HuH-7 (cell line): ENCODE measurements around the gene ZBTB25.

Experiments
- DNase-seq: peaks from one replicate; pipeline ENCODE4 v3.0.0; 2011; ENCODE audit warnings: low spot score

ZBTB25 gene

DNA sequence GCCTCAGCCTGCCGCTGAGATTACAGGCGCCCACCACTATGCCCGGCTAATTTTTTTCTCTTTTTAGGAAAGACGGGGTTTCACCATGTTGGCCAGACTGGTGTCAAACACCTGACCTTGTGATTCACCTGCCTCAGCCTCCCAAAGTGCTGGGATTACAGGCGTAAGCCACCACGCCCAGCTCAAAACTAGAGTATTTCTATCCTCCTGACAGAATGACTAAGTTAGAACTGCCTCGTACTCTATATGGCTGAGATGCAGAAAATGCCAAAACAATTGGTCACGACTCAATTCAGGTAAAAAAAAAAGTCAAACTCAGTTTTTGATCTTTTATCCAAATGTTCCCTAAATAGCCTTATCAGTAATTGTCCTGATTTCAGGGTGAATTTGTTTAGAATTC is 27.2 kb downstream of the ZBTB25 start:
- DNase-seq = no peak

GRCh38 chr14:64475585-64476273 is 27.9 kb downstream of the ZBTB25 start:
- no peak for DNase-seq

DNA sequence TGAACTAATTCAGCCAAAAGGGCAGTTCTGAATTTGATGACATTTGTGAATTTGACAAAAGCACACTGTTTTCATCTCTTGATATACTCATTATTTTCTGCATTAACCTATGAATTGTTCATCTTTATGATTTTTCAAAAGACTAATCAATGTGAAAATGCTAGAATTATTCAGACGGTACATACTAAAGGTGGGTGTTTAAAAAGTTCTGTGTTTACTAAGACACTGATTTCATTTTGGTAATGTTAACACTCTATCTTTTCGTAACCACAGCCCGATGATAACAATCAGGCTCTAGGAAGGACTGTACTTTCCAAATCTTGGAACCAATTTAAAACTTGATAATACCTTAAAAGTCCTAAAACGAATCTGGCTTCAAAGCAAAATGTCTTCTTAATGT is 28.9 kb downstream of the ZBTB25 start:
- no peak for DNase-seq

DNA sequence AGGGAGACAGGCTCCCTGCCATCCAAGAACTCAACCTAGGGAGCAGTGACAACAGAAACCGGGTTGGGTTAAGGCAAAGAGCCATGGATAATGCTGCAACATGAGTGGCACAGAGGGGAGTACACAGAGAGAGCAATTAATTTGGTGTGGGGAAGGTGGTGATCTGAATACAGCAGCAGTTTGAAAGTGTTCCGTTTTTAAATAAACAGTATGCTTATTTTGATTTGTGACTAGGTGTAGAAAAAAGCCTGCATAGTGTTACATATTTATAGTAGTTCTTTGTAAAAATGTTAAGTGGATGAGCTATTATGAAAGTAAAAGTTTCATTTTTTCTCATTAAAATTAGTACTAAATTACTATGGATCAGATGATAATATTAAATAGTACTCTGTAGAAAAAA is 29.6 kb downstream of the ZBTB25 start:
- DNase-seq = no peak

GRCh38 chr14:64468451-64468850 is 35.2 kb downstream of the ZBTB25 start:
- no peak for DNase-seq

- DNase-seq = no peak
These were observed 36.1 kb downstream of the ZBTB25 start for GRCh38 chr14:64467566-64467965.

DNA sequence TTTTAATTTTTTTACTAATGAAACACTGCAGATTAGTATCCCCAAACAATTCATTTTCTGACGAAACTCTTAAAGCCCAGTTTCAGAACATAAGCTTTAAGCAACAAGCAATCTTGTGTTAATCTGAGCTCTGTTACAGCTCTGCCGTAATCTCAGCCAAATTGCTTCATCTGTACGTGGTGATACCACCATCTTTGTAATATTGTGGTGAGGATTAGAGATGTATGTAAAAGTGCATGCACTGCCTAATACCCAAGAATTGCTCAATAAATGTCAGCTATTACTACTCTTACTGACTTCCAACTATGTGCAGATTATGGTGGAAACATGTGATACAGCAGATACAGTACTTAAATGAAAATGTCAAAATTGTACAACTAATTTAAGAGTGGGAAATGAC is 36.5 kb downstream of the ZBTB25 start:
- DNase-seq = no peak

DNA sequence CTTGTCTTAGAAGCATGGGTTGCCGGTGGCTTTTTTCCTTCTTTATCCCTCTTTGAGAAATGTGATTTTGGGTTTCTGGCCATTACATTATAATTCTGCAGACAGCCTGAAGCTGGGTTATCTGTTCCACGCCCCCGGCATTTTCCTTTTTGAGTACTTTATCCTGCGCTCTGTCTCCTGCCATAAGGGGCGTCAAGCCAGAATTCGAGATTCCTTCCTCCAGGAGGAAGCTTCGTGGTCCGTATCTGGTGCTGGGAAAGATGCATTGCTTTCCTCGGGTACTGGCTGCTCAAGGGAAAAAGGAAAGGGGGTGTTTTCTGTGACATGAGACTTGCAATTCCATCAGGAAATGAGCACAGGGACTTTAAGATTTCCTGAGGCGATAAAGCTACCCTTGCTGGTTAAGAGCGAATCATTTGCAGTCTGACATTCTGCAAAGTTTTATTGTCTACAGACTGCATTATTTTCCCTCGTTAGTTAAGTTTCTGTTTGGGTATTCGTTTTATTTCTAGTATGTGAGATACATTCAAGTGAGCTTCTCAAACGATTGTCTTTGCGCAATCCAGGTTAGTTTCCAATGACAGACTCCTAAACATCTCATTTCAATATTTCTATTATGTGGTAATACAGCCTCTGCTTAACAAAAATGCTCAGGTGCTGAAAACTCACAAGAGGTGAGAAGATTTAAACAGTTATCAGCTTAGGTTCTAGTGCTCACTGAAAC is 37.6 kb downstream of the ZBTB25 start:
- DNase-seq = peak; percentile 20

DNA sequence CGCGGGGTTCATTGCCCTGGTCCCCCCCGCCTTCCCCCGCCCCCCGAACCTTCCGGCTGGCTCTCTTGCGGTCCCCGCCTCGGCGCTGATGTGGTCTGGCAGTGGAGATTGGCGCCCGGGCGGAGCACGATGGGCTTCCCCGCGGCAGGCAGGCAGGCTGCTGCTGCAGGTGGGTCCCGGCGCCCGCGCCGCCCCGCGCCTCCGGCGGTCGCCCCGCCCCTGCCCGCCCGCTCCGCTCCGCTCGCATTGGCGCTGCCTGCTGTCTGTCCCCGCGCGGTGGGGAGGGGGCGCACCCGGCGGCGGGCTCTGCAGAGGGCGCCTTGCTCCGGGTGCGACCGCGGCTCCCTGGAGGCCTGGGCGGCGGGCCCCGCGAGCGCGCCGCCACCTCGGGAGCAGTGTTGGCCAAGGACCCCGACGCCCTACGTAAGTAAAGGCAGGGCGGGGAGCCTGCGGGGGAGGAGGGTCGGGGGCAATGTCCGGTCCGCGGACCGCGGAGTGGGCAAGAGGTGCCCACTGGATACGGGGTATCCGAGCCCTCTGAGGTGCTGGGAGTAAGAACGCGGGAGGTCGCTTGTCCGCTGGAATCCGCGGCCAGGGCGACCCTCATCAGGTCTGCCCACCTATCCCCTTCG is 38.3 kb downstream of the ZBTB25 start, which contains the start of gene AKAP5:
Gene AKAP5 (plus strand): TSS at position 309 of the 632 bp plus-strand sequence. CDS start 2,896 bp downstream, outside the sequence.
- peak; percentile 73 for DNase-seq

GRCh38 chr14:64464651-64465050 is 39.0 kb downstream of the ZBTB25 start:
- DNase-seq = peak; percentile 6

DNA sequence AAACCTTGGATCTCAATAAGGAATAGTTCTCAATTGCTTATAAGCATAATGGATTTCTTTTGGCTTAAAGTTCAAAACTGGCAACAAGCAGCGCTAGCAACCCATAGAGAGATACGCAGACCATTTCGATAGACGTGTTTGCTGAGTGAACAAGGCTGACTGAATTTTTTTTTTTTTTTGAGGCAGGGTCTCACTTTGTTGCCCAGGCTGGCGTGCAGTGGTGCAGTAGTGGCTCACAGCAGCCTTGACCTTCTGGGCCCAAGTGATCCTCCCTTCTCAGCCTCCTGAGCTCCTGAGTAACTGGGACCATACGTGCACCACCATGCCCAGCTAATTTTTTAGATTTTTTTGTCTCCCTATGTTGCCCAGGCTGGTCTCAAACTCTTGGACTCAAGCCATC is 39.8 kb downstream of the ZBTB25 start:
- no peak for DNase-seq

DNA sequence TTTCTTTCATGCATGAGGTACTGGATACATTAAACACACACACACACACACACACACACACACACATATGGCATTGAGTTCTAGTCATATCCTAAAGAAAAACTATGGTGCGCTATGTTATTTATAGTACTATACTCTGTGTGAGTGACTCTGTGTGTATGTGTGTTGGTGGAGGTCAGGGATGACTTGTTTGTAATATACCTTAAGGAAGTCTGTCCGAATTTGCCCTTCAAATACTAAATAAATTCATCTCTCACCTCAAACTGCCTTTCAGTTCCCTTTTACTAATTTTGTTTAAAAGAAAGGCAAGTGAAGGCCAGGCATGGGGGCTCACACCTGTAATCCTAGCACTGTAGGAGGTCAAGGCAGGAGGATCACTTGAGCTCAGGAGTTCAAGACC is 40.4 kb downstream of the ZBTB25 start:
- DNase-seq = no peak

GRCh38 chr14:64461221-64461620 is 42.4 kb downstream of the ZBTB25 start:
- no peak for DNase-seq

DNA sequence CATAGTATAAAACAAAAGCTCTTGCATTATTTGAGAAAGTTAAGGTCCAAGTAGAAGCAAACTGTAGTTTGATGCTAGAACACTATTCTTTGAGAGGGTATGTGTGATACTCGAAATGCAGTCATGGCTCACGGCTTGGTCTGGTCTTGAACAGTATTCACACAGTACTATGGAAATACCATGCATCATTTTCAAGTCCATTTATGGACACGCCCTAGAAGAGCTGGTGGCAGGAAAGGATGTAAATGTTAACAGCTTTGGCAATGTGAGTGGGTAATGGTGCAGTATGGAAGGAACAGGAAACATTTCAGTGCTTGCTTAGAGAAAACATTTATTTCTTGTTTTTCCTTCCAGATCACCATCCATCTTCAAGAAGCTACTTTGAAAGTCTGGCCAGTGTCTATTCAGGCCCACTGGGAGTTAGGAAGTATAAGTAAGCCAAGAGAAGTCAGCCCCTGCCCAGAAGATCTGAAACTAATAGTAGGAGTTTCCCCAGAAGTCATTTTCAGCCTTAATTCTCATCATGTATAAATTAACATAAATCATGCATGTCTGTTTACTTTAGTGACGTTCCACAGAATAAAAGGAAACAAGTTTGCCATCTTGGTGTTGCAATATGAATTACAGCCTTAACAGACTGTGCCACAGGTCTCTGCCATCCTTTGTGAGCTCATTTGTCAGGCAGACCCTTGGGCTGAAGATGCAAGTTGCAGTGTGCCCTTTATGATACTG is 44.1 kb downstream of the ZBTB25 start:
- DNase-seq = no peak

DNA sequence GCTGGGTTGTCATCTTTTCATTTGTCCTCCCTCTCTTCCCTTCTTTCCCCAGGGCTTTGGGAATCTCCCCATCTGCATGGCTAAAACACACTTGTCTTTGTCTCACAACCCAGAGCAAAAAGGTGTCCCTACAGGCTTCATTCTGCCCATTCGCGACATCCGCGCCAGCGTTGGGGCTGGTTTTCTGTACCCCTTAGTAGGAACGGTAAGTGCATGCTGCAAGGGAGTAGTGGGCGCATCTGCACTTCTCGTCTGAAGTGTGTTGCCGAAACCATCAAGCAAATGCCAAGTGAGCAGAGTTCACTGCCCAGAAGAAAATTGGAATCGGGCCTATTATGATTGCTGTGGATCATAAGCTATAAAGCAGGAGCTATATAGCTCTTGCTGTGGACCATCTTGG is 49.0 kb downstream of the ZBTB25 start:
- DNase-seq = no peak

DNA sequence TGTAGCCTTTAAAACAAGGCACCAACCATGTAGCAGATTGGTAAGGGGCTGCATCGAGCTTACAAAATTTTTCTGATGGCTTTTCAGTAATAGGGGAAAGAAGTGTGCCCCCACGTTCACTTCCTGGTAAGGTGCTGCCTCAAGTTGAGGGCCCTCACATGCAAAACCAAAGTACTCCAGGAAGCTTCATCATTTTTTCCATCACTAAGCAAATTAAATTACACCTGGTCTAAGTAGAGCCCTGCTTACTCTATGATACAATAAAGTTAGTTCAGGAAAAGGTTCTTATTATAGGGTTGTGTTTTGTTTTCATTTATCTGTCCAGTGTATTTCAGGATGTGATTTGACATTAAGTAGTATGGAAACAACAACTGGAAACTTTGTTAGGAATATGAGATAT is 53.4 kb downstream of the ZBTB25 start:
- DNase-seq = no peak

- DNase-seq = no peak
These were observed 55.6 kb downstream of the ZBTB25 start for GRCh38 chr14:64447876-64448670.

DNA sequence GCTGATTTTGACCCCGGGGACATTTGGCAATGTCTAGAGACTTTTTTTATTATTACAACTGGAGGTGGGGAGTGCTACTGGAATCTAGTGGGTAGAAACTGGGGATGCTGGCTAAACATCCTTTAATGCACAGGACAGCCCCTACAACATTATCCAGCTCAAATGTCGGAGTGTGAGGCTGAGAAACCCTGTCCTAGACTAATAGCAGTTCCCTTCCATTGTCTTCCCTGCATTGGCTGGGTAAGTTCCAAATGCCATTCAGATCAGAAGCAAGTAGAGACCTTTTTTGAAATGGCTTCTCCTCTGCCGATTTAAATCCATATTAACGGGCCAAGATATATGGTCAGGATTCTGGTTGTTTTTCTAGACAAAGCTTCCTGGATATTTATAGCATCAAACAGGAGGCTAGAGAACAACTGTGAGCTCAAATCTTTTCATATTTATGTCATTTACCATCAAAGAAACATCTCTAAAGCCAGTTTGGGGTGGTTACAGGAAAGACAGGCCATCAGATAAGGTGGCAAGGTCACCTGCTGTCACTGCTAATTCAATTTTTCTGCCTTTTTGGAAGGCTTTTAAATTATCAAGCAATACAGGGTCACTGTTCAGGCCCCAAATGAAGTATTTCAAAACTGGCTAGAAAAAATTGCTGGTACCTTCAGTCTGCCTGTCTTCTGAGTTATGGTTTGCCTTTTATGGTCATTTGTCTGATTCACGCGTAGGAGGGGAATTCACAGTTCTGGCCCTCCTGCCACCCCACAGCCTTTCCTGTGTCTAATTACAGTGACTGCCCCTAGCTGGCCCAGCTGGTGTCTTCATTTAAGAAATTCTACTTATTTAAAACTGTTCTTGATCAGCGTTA is 58.4 kb downstream of the ZBTB25 start:
- DNase-seq = no peak

- DNase-seq = no peak
These were observed 59.5 kb downstream of the ZBTB25 start for GRCh38 chr14:64444140-64444539.

DNA sequence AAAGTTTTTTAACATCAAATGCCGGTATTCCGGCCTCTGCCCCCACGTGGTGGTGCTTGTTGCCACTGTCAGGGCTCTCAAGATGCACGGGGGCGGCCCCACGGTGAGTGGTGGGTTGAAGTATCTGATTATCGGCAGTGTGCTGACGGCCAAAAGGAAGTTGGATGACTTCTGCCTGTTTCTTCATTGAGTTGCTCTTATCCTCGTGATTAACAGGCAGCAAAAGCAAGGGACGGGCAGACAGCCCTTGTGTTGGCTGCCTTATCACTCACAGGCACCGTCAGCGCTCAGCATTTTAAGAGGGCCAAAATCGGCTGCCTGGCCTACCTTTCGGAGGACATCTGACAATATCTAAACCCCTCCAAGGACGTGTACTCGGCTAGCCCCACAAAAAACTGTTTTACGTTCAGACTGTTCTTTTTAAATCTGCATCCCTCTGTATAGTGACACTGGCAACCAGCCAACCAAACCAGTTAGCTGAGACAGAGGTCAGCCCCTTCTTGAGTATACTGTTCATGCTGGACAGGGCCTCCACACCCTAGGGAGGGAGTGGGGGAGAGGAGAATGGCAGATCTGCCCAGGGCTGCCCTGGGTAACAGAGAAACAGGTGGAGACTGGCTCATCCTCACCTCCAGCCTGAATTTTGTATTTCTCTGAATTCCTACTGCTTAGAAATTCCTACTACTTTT is 61.2 kb downstream of the ZBTB25 start:
- no peak for DNase-seq
